GM12873 (cell line): ENCODE results near the gene NUDT15.

Source experiments
- TF ChIP-seq, protein P1 (sequence below): IDR thresholded peaks from 2 replicates; pipeline ENCODE4 v1.5.1; 2012; ENCODE audit warnings: low read depth, mild to moderate bottlenecking, moderate library complexity, low read length, control low read depth; ENCODE audit not compliant: insufficient read depth; ENCODE audit errors: missing control alignments

NUDT15 gene

DNA sequence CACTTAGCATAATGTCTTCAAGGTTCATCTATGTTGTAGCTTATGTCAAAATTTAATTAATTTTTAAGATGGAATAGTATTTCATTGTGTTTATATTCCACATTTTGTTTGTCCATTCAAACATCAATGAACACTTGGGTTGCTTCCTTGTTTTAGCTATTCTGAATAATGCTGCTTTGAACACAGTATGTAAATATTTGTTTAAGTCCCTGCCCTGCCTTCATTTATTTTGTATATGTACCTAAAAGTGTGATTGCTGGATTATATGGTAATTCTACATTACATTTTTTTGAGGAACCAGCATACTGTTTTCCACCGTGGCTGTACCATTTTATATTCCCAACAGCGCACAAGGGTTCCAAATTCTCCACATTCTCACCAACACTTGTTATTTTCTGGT is 18.9 kb upstream of the NUDT15 start:
- TF ChIP-seq, protein P1, sequence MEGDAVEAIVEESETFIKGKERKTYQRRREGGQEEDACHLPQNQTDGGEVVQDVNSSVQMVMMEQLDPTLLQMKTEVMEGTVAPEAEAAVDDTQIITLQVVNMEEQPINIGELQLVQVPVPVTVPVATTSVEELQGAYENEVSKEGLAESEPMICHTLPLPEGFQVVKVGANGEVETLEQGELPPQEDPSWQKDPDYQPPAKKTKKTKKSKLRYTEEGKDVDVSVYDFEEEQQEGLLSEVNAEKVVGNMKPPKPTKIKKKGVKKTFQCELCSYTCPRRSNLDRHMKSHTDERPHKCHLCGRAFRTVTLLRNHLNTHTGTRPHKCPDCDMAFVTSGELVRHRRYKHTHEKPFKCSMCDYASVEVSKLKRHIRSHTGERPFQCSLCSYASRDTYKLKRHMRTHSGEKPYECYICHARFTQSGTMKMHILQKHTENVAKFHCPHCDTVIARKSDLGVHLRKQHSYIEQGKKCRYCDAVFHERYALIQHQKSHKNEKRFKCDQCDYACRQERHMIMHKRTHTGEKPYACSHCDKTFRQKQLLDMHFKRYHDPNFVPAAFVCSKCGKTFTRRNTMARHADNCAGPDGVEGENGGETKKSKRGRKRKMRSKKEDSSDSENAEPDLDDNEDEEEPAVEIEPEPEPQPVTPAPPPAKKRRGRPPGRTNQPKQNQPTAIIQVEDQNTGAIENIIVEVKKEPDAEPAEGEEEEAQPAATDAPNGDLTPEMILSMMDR = no peak

DNA sequence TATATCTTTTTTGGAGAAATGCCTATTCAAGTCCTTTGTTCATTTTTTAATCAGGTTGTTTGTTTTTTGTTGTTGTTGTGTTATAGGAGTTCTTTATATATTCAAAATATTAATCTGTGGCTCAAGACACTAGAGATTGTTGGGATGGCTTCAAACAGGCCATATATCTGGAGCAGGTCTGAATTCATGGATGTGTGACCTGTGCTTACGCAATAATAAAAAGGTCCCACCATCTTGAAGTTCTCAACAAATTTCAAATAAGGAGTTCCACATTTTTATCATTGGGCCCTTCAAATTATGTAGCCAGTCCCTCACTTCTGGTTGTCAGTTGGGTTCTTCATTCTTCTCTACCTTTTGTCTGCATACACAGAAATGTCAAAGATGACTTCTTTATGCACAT is 17.7 kb upstream of the NUDT15 start:
- TF ChIP-seq, protein P1 = no peak

DNA sequence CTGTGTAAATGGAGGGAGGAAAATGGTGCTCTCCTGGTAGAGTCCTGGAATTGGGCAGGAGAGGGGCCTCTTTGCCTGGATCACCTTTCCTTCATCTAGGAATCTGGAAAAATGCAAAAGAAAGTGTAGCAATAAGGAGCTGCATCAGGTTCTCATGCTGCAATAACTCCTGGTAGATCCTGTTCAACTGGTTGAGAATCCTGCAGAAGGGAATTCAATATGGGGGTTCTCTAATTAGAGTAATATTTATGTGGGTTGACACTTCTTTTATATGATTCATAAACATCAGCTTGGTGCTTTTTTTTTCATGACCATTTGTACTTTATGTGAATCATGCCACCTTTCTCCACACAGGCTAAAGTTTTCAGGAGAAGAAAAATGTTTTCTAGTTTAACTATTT is 9.5 kb upstream of the NUDT15 start:
- TF ChIP-seq, protein P1 = no peak

DNA sequence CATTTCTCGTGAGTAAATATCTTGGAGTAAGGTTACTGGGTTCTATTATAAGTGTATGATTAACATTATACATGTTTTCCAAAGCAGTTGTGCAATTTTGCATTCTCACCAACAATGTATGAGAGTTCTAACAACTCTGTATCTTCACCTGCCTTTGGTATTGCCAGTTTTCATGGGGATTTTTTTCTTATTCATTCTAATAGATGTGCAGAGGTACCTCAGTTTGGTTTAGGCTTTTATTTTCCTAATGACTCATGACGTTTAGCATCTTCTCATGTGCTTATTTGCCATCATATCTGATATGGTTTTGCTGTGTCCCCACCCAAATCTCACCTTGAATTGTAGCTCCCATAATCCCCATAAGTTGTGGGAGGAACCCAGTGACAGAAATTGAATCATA is 7.7 kb upstream of the NUDT15 start:
- TF ChIP-seq, protein P1 = no peak

DNA sequence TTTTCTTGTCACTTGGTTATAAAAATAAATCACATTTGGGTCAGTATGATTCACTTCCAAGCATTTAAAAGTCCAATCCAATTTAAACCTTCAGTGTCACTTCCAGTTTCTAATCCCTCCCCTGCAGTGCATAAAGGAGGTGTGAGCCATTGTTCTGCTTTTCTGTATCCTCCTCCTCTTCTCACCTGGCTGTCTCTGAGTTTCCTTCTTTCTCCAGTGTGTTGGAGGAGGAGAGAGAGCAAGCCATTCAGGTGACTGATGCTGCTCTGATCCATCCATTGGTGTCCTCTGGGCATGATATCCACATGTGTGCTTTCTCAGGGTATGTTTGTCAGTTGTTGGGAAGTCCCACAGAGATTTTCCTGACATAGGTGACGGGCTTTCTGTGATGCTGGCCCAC is 1.2 kb downstream of the NUDT15 start:
- TF ChIP-seq, protein P1 = no peak

DNA sequence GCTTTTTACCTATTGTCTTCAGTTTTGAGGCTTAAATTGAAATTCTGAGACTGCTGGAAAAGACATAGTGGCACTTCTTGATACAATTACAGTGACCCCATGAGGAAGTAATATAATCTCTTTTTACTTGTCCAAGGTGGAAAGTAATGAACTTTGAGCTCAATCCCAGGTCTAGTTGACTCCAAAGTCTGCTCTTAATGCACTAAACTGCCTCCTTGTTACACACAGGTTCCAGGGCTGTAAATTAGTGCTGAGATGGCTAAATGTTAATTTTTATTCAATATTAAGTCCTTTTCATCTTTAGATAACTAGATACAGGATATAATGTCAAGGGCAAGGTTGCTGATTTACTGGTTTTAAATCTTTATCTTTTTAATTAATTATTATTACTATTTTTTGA is 2.5 kb downstream of the NUDT15 start:
- TF ChIP-seq, protein P1 = no peak

DNA sequence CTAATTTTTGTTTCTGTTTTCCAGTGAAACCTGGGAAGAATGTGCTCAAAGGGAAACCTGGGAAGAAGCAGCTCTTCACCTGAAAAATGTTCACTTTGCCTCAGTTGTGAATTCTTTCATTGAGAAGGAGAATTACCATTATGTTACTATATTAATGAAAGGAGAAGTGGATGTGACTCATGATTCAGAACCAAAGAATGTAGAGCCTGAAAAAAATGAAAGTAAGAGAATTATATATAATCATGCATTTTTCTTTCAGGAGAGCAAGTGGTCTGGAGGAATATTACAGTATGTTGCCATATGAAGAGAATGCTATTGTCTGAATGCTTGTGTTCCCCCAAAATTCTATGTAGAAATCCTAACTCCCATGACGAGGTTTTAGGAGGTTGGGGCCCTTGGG is 3.4 kb downstream of the NUDT15 start:
- TF ChIP-seq, protein P1 = no peak
